Measurements from ENCODE around the gene ABHD6.
A peak's percentile ranks its signal among the peaks of the same experiment; 100 is the strongest.

The ABHD6 gene

DNA sequence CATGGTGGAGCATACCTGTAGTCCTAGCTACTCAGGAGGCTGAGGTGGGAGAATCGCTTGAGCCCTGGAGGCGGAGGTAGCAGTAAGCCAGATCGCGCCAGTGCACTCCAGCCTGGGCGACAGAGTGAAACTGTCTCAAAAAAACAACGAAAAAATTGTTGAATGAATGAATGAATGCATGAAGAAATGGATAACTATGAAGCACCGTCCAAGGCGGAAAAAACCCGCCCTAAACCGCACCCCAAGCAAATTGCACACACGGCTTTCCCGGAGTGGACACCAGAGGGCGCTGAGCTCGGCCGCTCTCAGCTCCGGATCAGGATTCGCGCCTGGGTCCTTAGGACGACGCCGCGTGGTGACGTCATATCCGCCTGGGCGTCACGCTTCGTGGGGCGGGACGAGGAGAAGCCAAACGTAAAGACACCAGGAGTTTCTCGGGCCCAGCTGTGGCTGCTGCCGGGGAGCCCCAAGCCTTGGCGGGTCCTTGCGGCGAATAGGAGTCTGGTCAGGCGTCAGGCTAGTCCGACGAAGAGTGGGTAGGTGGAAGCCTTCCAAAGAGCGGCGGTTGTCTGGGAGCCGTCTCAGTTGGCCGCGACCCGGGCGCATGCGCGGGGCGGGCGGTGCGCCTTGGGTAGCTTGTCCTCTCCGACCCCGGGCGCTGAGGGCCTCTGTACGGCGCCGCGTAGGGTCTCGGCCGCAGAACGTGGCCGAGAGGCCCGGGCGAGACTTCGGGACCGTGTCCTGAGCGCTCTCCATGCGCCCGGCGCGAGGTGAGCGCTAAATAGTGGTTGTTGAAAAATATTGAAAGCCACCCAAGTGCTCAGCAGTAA lies 68.5 kb downstream of the ABHD6 start, which contains the start of the genes HTD2 and RPP14 (continued):
- no peak for TF ChIP-seq ZNF223 (tag by site-specific recombination; IDR thresholded peaks at IDR 0.05)
- TF ChIP-seq, protein P1, sequence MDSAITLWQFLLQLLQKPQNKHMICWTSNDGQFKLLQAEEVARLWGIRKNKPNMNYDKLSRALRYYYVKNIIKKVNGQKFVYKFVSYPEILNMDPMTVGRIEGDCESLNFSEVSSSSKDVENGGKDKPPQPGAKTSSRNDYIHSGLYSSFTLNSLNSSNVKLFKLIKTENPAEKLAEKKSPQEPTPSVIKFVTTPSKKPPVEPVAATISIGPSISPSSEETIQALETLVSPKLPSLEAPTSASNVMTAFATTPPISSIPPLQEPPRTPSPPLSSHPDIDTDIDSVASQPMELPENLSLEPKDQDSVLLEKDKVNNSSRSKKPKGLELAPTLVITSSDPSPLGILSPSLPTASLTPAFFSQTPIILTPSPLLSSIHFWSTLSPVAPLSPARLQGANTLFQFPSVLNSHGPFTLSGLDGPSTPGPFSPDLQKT (IDR thresholded peaks at IDR 0.05; ENCODE audit: borderline replicate concordance, low read depth, low read length): no peak
- TF ChIP-seq ZNF510 (tag by site-specific recombination; IDR thresholded peaks at IDR 0.05; ENCODE audit: insufficient replicate concordance): no peak
- TF ChIP-seq ZNF837 (tag by site-specific recombination; IDR thresholded peaks at IDR 0.05): no peak
- peak; percentile 41; the same call in 1 of the 2 replicates for TF ChIP-seq ZFP69B (tag by site-specific recombination; IDR thresholded peaks at IDR 0.05)
- TF ChIP-seq, protein P2, sequence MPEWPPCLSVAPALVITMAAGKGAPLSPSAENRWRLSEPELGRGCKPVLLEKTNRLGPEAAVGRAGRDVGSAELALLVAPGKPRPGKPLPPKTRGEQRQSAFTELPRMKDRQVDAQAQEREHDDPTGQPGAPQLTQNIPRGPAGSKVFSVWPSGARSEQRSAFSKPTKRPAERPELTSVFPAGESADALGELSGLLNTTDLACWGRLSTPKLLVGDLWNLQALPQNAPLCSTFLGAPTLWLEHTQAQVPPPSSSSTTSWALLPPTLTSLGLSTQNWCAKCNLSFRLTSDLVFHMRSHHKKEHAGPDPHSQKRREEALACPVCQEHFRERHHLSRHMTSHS (tag by site-specific recombination; IDR thresholded peaks at IDR 0.05): no peak
- peak; percentile 11; the same call in 1 of the 2 replicates for TF ChIP-seq ZBTB20 (tag by site-specific recombination; IDR thresholded peaks at IDR 0.05)
- no peak for TF ChIP-seq ZNF140 (tag by site-specific recombination; IDR thresholded peaks at IDR 0.05)
- TF ChIP-seq ZSCAN16 (tag by site-specific recombination; IDR thresholded peaks at IDR 0.05): no peak
- no peak for TF ChIP-seq ZNF426 (tag by site-specific recombination; IDR thresholded peaks at IDR 0.05)
- TF ChIP-seq, protein P3, sequence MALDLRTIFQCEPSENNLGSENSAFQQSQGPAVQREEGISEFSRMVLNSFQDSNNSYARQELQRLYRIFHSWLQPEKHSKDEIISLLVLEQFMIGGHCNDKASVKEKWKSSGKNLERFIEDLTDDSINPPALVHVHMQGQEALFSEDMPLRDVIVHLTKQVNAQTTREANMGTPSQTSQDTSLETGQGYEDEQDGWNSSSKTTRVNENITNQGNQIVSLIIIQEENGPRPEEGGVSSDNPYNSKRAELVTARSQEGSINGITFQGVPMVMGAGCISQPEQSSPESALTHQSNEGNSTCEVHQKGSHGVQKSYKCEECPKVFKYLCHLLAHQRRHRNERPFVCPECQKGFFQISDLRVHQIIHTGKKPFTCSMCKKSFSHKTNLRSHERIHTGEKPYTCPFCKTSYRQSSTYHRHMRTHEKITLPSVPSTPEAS (tag by site-specific recombination; IDR thresholded peaks at IDR 0.05): peak; percentile 44
- TF ChIP-seq ZNF785 (tag by site-specific recombination; IDR thresholded peaks at IDR 0.05): no peak
- no peak for TF ChIP-seq ZNF302 (tag by site-specific recombination; IDR thresholded peaks at IDR 0.05; ENCODE audit: low read depth)
- TF ChIP-seq ZBTB1 (tag by site-specific recombination; IDR thresholded peaks at IDR 0.05): no peak
- TF ChIP-seq, protein P4, sequence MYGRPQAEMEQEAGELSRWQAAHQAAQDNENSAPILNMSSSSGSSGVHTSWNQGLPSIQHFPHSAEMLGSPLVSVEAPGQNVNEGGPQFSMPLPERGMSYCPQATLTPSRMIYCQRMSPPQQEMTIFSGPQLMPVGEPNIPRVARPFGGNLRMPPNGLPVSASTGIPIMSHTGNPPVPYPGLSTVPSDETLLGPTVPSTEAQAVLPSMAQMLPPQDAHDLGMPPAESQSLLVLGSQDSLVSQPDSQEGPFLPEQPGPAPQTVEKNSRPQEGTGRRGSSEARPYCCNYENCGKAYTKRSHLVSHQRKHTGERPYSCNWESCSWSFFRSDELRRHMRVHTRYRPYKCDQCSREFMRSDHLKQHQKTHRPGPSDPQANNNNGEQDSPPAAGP (tag by site-specific recombination; IDR thresholded peaks at IDR 0.05): peak; percentile 84
- no peak; the same call in 1 of the 2 replicates for TF ChIP-seq ZNF391 (tag by site-specific recombination; IDR thresholded peaks at IDR 0.05; ENCODE audit: borderline replicate concordance, low read depth)
- TF ChIP-seq ZNF202 (tag by site-specific recombination; IDR thresholded peaks at IDR 0.05; ENCODE audit: borderline replicate concordance): no peak
- no peak for TF ChIP-seq ZNF311 (tag by site-specific recombination; IDR thresholded peaks at IDR 0.05; ENCODE audit: borderline replicate concordance)
- TF ChIP-seq ZNF169 (tag by site-specific recombination; IDR thresholded peaks at IDR 0.05): no peak
- peak; percentile 40; the same call in 1 of the 2 replicates for TF ChIP-seq ZNF654 (tag by site-specific recombination; IDR thresholded peaks at IDR 0.05; ENCODE audit: low read depth)
- TF ChIP-seq, protein P5, sequence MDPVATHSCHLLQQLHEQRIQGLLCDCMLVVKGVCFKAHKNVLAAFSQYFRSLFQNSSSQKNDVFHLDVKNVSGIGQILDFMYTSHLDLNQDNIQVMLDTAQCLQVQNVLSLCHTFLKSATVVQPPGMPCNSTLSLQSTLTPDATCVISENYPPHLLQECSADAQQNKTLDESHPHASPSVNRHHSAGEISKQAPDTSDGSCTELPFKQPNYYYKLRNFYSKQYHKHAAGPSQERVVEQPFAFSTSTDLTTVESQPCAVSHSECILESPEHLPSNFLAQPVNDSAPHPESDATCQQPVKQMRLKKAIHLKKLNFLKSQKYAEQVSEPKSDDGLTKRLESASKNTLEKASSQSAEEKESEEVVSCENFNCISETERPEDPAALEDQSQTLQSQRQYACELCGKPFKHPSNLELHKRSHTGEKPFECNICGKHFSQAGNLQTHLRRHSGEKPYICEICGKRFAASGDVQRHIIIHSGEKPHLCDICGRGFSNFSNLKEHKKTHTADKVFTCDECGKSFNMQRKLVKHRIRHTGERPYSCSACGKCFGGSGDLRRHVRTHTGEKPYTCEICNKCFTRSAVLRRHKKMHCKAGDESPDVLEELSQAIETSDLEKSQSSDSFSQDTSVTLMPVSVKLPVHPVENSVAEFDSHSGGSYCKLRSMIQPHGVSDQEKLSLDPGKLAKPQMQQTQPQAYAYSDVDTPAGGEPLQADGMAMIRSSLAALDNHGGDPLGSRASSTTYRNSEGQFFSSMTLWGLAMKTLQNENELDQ (tag by site-specific recombination; IDR thresholded peaks at IDR 0.05; ENCODE audit: low read depth): no peak
- no peak for TF ChIP-seq ZNF664 (tag by site-specific recombination; IDR thresholded peaks at IDR 0.05)
- no peak for TF ChIP-seq HOXD13 (CRISPR knock-in tag; IDR thresholded peaks at IDR 0.05; ENCODE audit: borderline replicate concordance)
- TF ChIP-seq, protein P6, sequence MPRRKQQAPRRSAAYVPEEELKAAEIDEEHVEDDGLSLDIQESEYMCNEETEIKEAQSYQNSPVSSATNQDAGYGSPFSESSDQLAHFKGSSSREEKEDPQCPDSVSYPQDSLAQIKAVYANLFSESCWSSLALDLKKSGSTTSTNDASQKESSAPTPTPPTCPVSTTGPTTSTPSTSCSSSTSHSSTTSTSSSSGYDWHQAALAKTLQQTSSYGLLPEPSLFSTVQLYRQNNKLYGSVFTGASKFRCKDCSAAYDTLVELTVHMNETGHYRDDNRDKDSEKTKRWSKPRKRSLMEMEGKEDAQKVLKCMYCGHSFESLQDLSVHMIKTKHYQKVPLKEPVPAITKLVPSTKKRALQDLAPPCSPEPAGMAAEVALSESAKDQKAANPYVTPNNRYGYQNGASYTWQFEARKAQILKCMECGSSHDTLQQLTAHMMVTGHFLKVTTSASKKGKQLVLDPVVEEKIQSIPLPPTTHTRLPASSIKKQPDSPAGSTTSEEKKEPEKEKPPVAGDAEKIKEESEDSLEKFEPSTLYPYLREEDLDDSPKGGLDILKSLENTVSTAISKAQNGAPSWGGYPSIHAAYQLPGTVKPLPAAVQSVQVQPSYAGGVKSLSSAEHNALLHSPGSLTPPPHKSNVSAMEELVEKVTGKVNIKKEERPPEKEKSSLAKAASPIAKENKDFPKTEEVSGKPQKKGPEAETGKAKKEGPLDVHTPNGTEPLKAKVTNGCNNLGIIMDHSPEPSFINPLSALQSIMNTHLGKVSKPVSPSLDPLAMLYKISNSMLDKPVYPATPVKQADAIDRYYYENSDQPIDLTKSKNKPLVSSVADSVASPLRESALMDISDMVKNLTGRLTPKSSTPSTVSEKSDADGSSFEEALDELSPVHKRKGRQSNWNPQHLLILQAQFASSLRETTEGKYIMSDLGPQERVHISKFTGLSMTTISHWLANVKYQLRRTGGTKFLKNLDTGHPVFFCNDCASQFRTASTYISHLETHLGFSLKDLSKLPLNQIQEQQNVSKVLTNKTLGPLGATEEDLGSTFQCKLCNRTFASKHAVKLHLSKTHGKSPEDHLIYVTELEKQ (tag by site-specific recombination; IDR thresholded peaks at IDR 0.05; ENCODE audit: borderline replicate concordance): peak; percentile 57; the same call in 1 of the 2 replicates
- TF ChIP-seq MZF1 (tag by site-specific recombination; IDR thresholded peaks at IDR 0.05; ENCODE audit: borderline replicate concordance): no peak
- TF ChIP-seq RBAK (tag by site-specific recombination; IDR thresholded peaks at IDR 0.05): no peak
- no peak for TF ChIP-seq ZNF433 (tag by site-specific recombination; IDR thresholded peaks at IDR 0.05; ENCODE audit: low read depth)
- TF ChIP-seq ZNF2 (tag by site-specific recombination; IDR thresholded peaks at IDR 0.05): peak; percentile 75
- no peak for TF ChIP-seq ZNF341 (tag by site-specific recombination; IDR thresholded peaks at IDR 0.05; ENCODE audit: low read depth)
- TF ChIP-seq ZBTB7A (tag by site-specific recombination; IDR thresholded peaks at IDR 0.05; ENCODE audit: low read depth): no peak

Data from HEK293 (cell line).